Measurements from ENCODE around the gene PHRF1. TPM values are rescaled to one million over a fixed set of nuclear protein-coding genes. Genes with fewer than 3 reads are reported as not detected.

PHRF1 gene
- total and polyA plus RNA-seq, 7 experiments from 2014 or later = 6.2 to 55.2 (median 47.5) TPM

DNA sequence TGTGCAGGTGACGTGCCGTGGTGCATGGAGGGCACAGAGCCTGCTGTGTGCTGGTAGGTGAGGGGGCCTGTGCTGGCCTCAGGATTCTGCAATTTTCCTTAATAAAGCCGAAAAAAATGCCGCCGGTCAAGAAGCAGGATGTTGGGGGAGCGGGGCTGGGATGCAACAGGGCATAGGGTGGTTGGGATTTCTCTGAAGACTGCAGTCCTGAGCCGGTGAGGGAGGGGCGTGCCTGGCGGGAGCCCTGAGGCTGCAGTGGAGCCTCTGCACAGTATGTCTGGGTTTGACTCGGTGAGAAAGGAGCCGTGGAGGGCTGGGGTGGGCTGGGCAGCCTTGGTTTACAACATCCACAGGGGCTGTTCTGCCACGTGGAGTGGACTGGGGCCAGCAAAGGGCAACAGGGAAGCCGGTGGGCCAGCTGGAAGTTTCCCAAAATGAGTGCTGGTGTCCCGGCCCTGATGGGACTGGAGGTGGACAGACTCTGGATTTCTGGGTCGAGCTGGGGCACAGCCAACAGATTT lies 47.1 kb downstream of the PHRF1 start:
- peak overlapping the region in 1 of 9 donors; percentile 33 for H3K27ac Mint-ChIP-seq
- peaks cover 0 to 5% (median 0%) of the 10 kb centered on the region in 11 donors for H3K9me3 Mint-ChIP-seq
- no peak for ATAC-seq
- peaks cover 0 to 5% (median 0%) of the 10 kb centered on the region in 5 donors for H3K36me3 Mint-ChIP-seq
- Histone ChIP-seq H3K27ac (ENCODE audit: low read depth, low read length) (no peak overlapping the region), H3K27me3 (ENCODE audit: control insufficient read depth in 2 of 2, insufficient read depth in 2 of 2, low read length in 2 of 2) (no peaks in the 10 kb centered on the region), H3K9me3 (ENCODE audit: control insufficient read depth in 2 of 3, low read length in 3 of 3) (no peaks in the 10 kb centered on the region), H3K4me3 (ENCODE audit: low read length) (no peak overlapping the region), H3K4me1 (ENCODE audit: control insufficient read depth in 2 of 2, insufficient read depth in 2 of 2, low read length in 2 of 2) (peaks cover 0 to 4% of the 10 kb centered on the region in 2 donors), H3K36me3 (ENCODE audit: control insufficient read depth in 2 of 3, insufficient read depth in 3 of 3, low read length in 3 of 3) (no peaks in the 10 kb centered on the region)
- H3K27me3 Mint-ChIP-seq = peaks cover 10 to 14% (median 10%) of the 10 kb centered on the region in 5 donors
- no peak overlapping the region for H3K4me3 Mint-ChIP-seq
- ChIA-PET CTCF (interaction anchor here (0.5 kb wide), 1 partner anchor 108 kb away, joined by 5 read pairs; no protein-coding TSS in a partner anchor), POLR2A (no interaction called here)
- peak in 1 of 9 donors; percentile 4 for DNase-seq
- peaks cover 4 to 10% (median 7%) of the 10 kb centered on the region in 7 donors for H3K4me1 Mint-ChIP-seq
- intact Hi-C loops (cut with micrococcal nuclease) = no loop called here

GRCh38 chr11:623999-624704 lies 47.9 kb downstream of the PHRF1 start:
- Histone ChIP-seq H3K27me3 (ENCODE audit: control insufficient read depth in 2 of 2, insufficient read depth in 2 of 2, low read length in 2 of 2) (no peaks in the 10 kb centered on the region), H3K4me1 (ENCODE audit: control insufficient read depth in 2 of 2, insufficient read depth in 2 of 2, low read length in 2 of 2) (peaks cover 0 to 7% of the 10 kb centered on the region in 2 donors), H3K4me3 (ENCODE audit: low read length) (no peak overlapping the region), H3K9me3 (ENCODE audit: control insufficient read depth in 2 of 3, low read length in 3 of 3) (no peaks in the 10 kb centered on the region), H3K27ac (ENCODE audit: low read depth, low read length) (no peak overlapping the region), H3K36me3 (ENCODE audit: control insufficient read depth in 2 of 3, insufficient read depth in 3 of 3, low read length in 3 of 3) (no peaks in the 10 kb centered on the region)
- no peak overlapping the region for H3K4me3 Mint-ChIP-seq
- H3K4me1 Mint-ChIP-seq = peaks cover 11 to 17% (median 15%) of the 10 kb centered on the region in 7 donors
- H3K36me3 Mint-ChIP-seq = peaks cover 0 to 5% (median 0%) of the 10 kb centered on the region in 5 donors
- ATAC-seq (no peak), DNase-seq (peak in 1 of 9 donors; percentile 6)
- peaks cover 17 to 20% (median 17%) of the 10 kb centered on the region in 5 donors for H3K27me3 Mint-ChIP-seq
- POLR2A ChIA-PET = interaction anchor here (1.0 kb wide), 1 partner anchor 73 kb away, joined by 3 read pairs; no protein-coding TSS in a partner anchor
- no peak overlapping the region for H3K27ac Mint-ChIP-seq
- H3K9me3 Mint-ChIP-seq = peaks cover 0 to 5% (median 0%) of the 10 kb centered on the region in 11 donors
- CTCF ChIA-PET = interaction anchor here (0.5 kb wide), 1 partner anchor 107 kb away, joined by 5 read pairs; no protein-coding TSS in a partner anchor
- intact Hi-C loops (cut with micrococcal nuclease) = no loop called here

GRCh38 chr11:624705-625635 lies 48.7 kb downstream of the PHRF1 start, which contains the start of gene CDHR5:
Gene CDHR5 (minus strand): TSS chr11:624955. CDS start chr11:624902, 53 bp downstream.
- intact Hi-C loops (cut with micrococcal nuclease) = no loop called here
- ATAC-seq = no peak

GRCh38 chr11:625636-626268 lies 49.5 kb downstream of the PHRF1 start:
- peak overlapping the region in 1 of 10 donors; percentile 52 for H3K4me3 Mint-ChIP-seq
- H3K9me3 Mint-ChIP-seq = peaks cover 0 to 5% (median 0%) of the 10 kb centered on the region in 11 donors
- ChIA-PET POLR2A (no interaction called here), CTCF (no interaction called here)
- H3K27me3 Mint-ChIP-seq = peaks cover 21 to 28% (median 22%) of the 10 kb centered on the region in 5 donors
- ATAC-seq = no peak
- peaks cover 17 to 23% (median 20%) of the 10 kb centered on the region in 7 donors for H3K4me1 Mint-ChIP-seq
- H3K36me3 Mint-ChIP-seq = peaks cover 0 to 5% (median 0%) of the 10 kb centered on the region in 5 donors
- Histone ChIP-seq H3K4me3 (ENCODE audit: low read length) (no peak overlapping the region), H3K27ac (ENCODE audit: low read depth, low read length) (no peak overlapping the region), H3K9me3 (ENCODE audit: control insufficient read depth in 2 of 3, low read length in 3 of 3) (no peaks in the 10 kb centered on the region), H3K4me1 (ENCODE audit: control insufficient read depth in 2 of 2, insufficient read depth in 2 of 2, low read length in 2 of 2) (peaks cover 0 to 7% of the 10 kb centered on the region in 2 donors), H3K36me3 (ENCODE audit: control insufficient read depth in 2 of 3, insufficient read depth in 3 of 3, low read length in 3 of 3) (no peaks in the 10 kb centered on the region), H3K27me3 (ENCODE audit: control insufficient read depth in 2 of 2, insufficient read depth in 2 of 2, low read length in 2 of 2) (no peaks in the 10 kb centered on the region)
- H3K27ac Mint-ChIP-seq = no peak overlapping the region
- peak in 1 of 9 donors; percentile 6 for DNase-seq
- intact Hi-C loops (cut with micrococcal nuclease) = no loop called here

More at GRCh38 chr11:624705-625635, 48.7 kb downstream of the PHRF1 start, which contains the start of gene CDHR5:
- Mint-ChIP-seq H3K4me3 (peak within 1 kb of the TSS in 1 of 10 donors; percentile 52), H3K27ac (no peak within 1 kb of the TSS), H3K27me3 (peaks cover 21 to 25% (median 22%) of the 10 kb centered on the region in 5 donors), H3K9me3 (peaks cover 0 to 5% (median 0%) of the 10 kb centered on the region in 11 donors), H3K4me1 (peaks cover 17 to 23% (median 20%) of the 10 kb centered on the region in 7 donors), H3K36me3 (peaks cover 0 to 5% (median 0%) of the 10 kb centered on the region in 5 donors)
- H3K4me3 ChIP-seq (ENCODE audit: low read length) = no peak within 1 kb of the TSS
- CTCF ChIA-PET = no interaction called here
- peaks cover 0 to 7% of the 10 kb centered on the region in 2 donors for H3K4me1 ChIP-seq (ENCODE audit: control insufficient read depth in 2 of 2, insufficient read depth in 2 of 2, low read length in 2 of 2)
- POLR2A ChIA-PET = interaction anchor here (1.0 kb wide), 1 partner anchor 74 kb away, joined by 3 read pairs; no protein-coding TSS in a partner anchor
- DNase-seq = no peak
- no peaks in the 10 kb centered on the region for H3K36me3 ChIP-seq (ENCODE audit: control insufficient read depth in 2 of 3, insufficient read depth in 3 of 3, low read length in 3 of 3)
- H3K27me3 ChIP-seq (ENCODE audit: control insufficient read depth in 2 of 2, insufficient read depth in 2 of 2, low read length in 2 of 2) = no peaks in the 10 kb centered on the region
- H3K9me3 ChIP-seq (ENCODE audit: control insufficient read depth in 2 of 3, low read length in 3 of 3) = no peaks in the 10 kb centered on the region
- H3K27ac ChIP-seq (ENCODE audit: low read depth, low read length) = no peak within 1 kb of the TSS

GRCh38 chr11:626475-627307 lies 50.4 kb downstream of the PHRF1 start, which contains the start of gene SCT:
Gene SCT (minus strand): TSS chr11:627181. CDS start chr11:627143, 38 bp downstream.
- H3K4me3 Mint-ChIP-seq = peak within 1 kb of the TSS in 6 of 10 donors; percentile 7 to 68 (median 59)
- ChIA-PET POLR2A (no interaction called here), CTCF (no interaction called here)
- peak within 1 kb of the TSS in 2 of 9 donors; percentile 59 to 81 for H3K27ac Mint-ChIP-seq
- no peak within 1 kb of the TSS for H3K4me3 ChIP-seq (ENCODE audit: low read length)
- H3K27me3 ChIP-seq (ENCODE audit: control insufficient read depth in 2 of 2, insufficient read depth in 2 of 2, low read length in 2 of 2) = no peaks in the 10 kb centered on the region
- DNase-seq = peak in 1 of 9 donors; percentile 13
- H3K4me1 ChIP-seq (ENCODE audit: control insufficient read depth in 2 of 2, insufficient read depth in 2 of 2, low read length in 2 of 2) = peaks cover 0 to 7% of the 10 kb centered on the region in 2 donors
- H3K36me3 Mint-ChIP-seq = peaks cover 0 to 5% (median 0%) of the 10 kb centered on the region in 5 donors
- H3K4me1 Mint-ChIP-seq = peaks cover 17 to 23% (median 20%) of the 10 kb centered on the region in 7 donors
- peaks cover 0 to 5% (median 0%) of the 10 kb centered on the region in 11 donors for H3K9me3 Mint-ChIP-seq
- H3K27me3 Mint-ChIP-seq = peaks cover 21 to 28% (median 22%) of the 10 kb centered on the region in 5 donors
- ATAC-seq = peak; percentile 17
- no peaks in the 10 kb centered on the region for H3K36me3 ChIP-seq (ENCODE audit: control insufficient read depth in 2 of 3, insufficient read depth in 3 of 3, low read length in 3 of 3)
- intact Hi-C loops (cut with micrococcal nuclease) = no loop called here
- H3K27ac ChIP-seq (ENCODE audit: low read depth, low read length) = no peak within 1 kb of the TSS
- no peaks in the 10 kb centered on the region for H3K9me3 ChIP-seq (ENCODE audit: control insufficient read depth in 2 of 3, low read length in 3 of 3)
